GM19328 (cell line): ENCODE results near the gene ETV6.

Experiments
- ATAC-seq: cut with Tn5 transposase; IDR thresholded peaks from one replicate; pipeline ENCODE4 v1.9.1; 2021; ENCODE audit warnings: mild to moderate bottlenecking, moderate library complexity; ENCODE audit not compliant: unreplicated experiment

The ETV6 gene

GRCh38 chr12:11755302-11755930, 105.9 kb downstream of the ETV6 start:
- ATAC-seq: no peak

DNA sequence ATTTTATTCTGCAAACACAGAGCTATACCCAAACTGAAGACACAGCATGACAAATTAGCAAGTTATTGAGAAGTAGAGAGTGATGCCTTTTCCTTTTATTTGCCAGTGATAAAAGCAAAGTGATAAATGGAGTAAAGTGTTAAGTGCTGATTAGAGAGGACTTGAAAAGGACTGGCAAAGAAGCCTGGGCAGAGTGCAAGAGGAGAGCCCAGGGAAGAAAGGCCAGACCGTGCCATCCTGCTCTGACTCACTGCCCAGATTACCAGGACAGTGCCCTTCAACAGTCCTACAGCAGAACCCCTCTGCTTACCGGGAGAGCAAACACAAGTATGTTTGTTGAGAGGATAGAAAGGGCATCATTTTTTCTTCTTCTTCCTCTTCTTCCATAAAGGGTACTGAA, 106.5 kb downstream of the ETV6 start:
- no peak for ATAC-seq

- ATAC-seq: no peak
These were observed 107.0 kb downstream of the ETV6 start for GRCh38 chr12:11756523-11756922.

- no peak for ATAC-seq
These were observed 107.6 kb downstream of the ETV6 start for GRCh38 chr12:11757095-11757494.

- no peak for ATAC-seq
These were observed 108.1 kb downstream of the ETV6 start for GRCh38 chr12:11757531-11757930.

DNA sequence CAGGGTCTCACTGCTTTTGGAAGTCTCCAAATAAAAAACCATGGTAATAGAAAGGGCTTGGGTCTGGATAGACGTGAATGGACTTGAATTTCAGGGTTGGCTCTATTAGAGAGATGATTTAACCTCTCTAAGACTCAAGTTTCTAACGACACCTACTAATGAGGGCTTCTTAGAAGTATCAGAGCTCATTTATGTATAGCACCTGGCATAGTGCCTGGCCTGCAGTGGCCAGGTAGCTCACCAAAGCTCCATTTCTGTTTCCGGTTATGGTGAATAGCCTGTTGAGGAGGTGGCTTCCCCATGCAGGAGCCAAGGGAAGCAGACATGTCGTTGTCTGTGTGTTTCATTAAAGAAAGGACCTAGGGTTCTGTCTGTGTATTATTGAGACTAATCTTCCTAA, 108.6 kb downstream of the ETV6 start:
- ATAC-seq: no peak

GRCh38 chr12:11758510-11759493, 109.3 kb downstream of the ETV6 start:
- ATAC-seq: no peak

DNA sequence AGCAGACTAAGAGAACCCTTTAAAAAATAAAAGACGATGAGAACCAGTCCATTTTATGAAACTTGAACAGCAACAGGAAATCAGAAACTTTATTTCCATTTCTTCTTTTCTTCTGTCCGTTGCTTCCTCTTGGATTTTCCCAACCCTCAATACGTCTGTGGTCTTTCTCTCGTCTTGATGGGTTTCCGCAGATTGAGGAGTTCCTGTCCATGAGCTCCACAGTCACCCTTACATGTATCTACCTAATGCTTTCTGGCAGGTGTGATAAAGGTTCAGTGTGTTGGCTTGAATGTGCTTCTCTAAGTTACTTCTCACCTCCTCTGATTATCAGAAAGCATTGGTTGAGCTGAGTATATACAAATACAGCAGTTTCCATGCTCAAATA, 110.0 kb downstream of the ETV6 start:
- ATAC-seq: no peak

DNA sequence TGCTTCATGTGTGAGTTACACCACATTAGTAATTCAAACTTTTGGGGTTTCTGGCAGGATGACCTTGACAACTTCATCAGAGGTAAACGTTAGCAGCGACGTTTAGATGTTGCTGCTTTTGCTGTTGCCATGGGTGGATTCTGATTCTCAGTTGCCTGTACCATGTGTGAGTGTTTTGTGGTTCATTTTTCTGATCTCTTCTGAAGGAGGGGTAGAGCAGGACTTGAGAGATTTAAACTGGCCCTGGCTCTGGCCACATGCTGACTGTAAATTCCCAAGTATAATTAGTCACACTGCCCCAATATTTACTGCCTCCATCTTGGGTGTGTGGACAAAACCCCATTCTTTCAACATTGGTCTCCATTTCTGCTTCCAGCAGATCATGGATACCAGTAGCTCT, 110.4 kb downstream of the ETV6 start:
- no peak for ATAC-seq

DNA sequence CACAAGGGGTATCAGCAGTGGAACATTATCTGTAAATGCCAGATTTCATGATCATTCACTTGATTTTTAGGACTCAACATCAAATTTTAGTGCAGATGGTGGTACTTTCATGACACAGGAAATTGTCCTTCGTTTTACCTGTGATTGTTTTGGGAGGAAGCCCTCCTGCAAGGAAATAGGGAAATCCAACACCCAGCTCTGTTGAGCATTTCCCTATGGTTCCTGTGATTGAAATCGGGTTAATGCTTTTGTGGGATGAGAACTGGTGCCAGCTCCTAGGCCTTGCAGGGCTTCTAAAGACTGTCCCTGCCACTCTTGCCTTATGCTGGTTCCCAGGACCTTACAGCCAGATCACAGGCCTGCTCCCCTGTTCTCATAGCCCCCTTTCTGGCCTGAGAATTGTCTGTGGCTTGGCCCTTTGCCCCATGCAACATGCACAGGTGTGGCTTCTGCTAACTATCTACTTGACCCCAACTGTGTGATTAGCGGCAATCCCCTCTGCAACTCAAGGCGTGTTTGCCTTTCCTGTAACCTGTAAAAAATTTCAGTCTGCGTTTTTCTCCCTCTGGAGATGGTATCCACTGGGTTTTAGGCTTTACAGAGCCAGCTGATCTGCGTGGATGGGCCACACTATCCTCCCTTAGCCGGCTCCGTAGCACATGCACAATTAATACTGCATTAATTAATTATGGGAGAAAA, 112.5 kb downstream of the ETV6 start:
- ATAC-seq: no peak

- ATAC-seq: no peak
These were observed 113.4 kb downstream of the ETV6 start for GRCh38 chr12:11762723-11763326.

DNA sequence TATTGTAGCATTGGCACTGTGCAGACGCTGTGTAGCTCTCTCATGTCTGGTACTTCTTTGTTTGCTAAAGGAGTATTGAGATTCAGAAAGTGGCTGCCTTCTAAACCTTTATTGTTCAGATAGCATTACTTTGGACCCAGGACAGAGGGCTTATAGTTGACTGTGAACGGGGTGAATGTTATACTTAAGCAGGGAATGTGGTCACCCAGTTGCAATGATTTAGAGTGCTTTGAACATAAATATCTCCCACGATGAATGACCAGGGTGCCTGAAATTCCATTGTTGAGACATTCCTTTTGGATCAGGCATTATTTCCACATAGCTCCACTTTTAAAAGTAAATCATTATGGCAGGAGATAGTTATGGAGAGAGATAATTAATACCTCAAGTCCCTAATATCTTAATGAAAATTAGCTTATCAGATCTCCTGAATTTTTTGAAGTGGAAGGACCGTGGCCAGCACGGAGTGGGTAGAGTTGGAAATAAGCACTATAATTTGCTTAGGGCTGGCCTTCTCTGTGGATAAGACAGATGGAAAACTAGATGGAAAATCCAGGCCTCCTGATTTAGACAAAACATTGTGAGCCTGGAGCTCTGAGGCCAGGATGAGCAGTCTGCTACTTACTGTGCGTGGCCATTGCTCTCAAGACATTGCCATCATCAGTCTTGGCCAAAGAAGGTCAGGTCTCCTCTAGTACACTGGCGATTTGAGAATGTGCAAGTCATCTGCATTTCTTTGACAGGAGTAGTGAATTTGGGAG, 114.5 kb downstream of the ETV6 start:
- ATAC-seq: no peak

- ATAC-seq: no peak
These were observed 115.4 kb downstream of the ETV6 start for GRCh38 chr12:11764837-11765236.

DNA sequence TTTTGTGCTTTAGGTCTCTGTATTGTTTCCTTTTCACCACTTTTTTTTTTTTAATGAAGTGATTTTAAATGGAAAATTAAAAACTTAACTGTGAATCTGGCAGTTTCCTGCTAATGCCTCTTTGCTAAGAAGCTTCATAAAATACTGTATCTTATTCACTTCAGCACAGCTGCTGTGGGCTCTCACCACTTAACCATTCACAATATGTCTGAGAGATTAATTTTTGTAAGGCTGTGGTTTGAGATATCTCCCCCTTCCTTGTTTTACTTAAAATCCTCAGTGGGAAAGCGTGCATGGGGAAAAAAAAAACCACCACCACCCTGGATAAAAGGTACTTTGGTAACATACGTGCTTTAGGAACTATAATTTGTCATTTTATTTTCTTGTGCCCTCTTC, 115.9 kb downstream of the ETV6 start:
- no peak for ATAC-seq

- peak; percentile 55 for ATAC-seq
These were observed 116.6 kb downstream of the ETV6 start for GRCh38 chr12:11765817-11766794.

- ATAC-seq: no peak
These were observed 117.7 kb downstream of the ETV6 start for GRCh38 chr12:11767029-11767724.

DNA sequence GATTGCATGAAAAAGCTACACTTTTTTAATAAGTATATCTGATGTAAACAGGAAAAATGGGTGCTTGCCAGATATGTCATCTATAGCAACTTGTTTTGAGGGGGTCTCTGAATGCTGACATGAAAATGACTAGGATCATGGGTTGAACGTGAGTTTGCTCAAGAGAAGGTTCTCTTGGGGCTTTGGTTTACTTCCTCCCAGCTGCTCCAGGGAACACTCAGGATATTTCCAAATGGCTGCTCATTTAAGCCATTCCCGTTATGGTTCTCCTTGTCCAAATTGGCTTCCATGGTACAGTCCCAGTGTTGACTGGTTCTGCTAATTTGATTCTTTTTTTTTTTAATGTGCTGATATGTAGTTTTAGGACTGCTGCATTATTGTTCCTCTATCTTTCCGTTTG, 118.3 kb downstream of the ETV6 start:
- ATAC-seq: no peak

DNA sequence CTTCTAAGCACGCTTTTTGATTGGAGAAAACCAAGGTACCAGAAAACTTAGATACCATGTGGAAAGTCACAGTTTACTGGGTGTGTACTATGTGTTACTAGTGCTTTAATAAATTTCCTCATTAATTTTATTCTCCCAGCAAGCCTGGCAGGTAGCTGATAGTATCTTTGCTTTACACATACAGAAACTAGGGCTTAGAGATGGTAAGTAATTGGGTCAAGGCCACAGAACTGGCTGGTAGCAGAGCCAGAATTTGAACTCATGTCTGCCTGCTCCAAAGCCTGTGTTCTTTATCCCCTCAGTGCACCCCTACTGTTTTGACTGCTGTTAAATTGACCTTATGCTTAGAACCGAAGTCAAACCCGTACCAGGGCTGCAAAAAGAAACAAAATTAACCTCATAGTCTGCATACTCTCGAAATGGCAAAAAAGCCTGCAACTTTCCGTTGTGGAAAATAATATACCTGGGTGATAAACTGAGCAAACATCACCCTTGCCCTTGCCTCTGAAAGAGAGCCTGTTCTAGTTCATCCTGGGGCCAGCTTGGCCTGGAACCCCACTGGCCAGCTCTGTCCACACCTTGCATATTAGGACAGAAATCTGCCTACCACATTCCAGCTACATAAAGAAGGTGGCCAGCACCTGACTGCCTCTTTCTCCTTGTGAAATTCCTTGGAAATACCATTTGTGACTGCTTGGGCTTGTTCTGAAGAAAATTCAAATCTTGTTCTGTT, 118.9 kb downstream of the ETV6 start:
- ATAC-seq: no peak
